Hematopoietic multipotent progenitor cell treated with erythropoietin and hydrocortisone succinate and interleukin-3 and kit ligand, for 8 days (in vitro differentiated cells): Measurements from ENCODE around the gene SAMD10.
A peak's percentile ranks its signal among the peaks of the same experiment; 100 is the strongest.

Experiments used
- DNase-seq: peaks from one replicate; pipeline ENCODE4 v3.0.0-alpha.2; 2015

Gene SAMD10

DNA sequence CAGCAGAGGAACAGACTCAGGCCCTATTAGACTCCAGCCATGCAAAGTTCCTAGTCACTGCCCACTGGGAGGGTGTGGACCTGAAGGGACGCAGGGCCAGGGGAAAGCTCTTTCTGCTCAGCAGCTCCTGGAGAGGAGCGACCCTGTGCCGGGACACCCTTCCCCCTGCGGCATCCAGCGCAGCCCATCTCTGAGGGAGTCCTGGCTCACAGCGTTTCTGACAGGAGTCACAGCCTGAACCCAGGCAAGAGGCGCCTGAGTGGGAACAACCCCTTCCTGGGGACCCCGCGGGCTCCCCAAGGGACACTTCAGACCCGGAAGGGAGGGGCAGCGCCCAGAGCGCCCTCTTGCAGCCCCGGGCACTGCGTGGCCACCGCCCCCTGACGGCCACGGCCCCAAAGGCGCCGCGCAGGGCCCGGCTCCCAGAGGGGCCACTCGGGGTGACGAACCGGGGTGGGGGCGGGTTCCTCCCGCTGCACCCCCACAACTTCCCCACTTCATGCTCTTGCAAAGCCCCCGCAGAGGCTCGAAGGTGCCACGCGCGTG, 24.1 kb downstream of the SAMD10 start:
- DNase-seq: peak; percentile 25

DNA sequence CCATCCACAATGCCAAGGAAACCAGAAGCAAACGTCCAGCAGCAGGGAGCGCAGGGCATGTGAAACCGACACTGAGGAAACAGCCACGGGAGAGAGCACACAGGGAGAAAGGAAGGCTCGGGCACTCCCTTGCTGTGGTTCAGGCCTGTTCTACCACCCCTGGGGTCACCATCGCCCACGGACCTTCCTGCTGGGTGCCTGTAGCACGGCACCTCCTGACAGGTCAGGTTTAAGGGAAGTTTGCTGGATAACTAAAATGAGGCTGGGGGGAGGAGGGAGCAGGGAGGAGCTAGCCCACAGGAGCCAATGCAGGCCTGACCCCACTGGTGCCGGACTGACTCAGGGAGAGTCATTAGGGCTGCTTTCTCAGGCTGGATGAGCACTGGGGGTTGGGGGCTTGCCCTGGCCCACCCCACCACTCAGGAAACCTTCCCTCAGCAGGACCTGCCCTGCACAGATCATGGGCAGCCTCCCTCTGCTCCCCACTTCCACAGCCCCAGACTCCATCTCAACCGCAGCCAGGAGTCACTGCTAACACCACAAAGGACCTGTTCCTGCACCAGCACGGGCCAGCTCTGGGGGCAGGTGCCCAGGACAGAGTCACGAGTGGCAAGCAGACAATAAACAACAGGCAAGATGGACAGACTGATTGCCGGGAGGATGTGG, 25.5 kb downstream of the SAMD10 start:
- no peak for DNase-seq

DNA sequence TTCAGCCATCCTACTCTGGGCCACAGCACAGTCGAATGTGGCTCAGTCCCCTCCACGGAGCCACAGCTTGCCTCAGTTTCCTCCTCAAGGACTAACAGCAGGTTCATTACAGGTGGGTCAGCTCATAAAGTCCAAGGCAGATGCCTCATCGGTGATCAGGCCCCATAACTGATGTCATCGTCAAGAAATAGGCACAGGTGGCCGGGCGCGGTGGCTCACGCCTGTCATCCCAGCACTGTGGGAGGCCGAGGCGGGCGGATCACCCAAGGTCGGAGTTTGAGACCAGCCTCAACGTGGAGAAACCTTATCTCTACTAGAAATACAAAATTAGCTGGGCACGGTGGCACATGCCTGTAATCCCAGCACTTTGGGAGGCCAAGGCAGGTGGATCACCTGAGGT, 26.7 kb downstream of the SAMD10 start:
- no peak for DNase-seq

DNA sequence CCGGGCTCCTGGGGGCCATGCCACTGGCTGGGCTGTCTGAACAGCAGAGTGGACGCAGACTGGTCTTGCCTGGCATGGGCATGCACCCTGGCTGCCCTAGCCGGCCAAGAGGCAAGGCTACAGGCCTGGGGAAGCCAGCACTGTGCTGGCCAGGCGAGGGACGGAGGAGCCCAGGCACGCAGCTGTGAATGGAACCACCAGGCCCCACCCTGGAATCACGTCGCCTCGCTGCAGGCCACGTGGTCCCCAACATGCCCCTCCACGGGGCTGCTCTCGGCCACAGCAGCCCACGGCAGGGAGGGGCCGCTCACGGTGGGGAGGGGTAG, 27.3 kb downstream of the SAMD10 start:
- DNase-seq: no peak

DNA sequence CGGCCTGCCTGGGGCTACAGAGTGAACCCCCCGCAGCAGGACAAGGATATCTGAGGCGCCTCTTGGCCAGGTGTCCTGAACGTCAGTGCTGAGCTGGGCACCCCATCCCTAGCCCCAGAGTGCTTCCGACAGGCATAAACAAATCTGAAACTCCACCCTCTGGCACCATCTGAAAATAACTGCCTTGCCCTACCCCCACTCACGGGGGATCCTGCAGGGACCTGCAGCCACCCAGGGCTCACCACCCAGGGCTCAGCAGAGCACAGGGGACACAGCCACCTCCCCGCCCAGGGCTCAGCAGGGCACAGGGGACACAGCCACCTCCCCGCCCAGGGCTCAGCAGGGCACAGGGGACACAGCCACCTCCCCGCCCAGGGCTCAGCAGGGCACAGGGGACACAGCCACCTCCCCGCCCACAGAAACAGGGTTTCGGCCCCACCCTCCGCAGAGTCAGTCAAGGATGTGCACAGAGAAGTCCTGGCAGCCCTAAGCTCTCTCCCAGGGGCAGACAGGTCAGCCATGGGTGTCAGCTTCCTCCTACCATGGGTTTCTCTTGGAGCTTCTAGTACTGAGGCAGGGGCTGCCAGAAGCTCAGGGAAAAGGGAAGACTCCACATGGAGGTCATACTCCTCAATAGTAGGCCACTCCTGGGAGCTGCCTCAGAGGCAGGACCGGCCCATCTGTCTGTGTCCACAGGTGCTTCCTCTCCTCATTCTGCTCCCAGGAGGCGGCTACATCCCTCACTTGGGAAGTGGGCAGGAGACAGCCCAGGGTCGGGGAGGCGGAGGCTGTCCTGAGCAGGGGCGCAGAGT, 27.8 kb downstream of the SAMD10 start:
- no peak for DNase-seq

- no peak for DNase-seq
Measured at GRCh38 chr20:63950701-63951397, 28.6 kb downstream of the SAMD10 start.

- DNase-seq: peak; percentile 11
Measured at GRCh38 chr20:63947638-63948456, 31.6 kb downstream of the SAMD10 start.

DNA sequence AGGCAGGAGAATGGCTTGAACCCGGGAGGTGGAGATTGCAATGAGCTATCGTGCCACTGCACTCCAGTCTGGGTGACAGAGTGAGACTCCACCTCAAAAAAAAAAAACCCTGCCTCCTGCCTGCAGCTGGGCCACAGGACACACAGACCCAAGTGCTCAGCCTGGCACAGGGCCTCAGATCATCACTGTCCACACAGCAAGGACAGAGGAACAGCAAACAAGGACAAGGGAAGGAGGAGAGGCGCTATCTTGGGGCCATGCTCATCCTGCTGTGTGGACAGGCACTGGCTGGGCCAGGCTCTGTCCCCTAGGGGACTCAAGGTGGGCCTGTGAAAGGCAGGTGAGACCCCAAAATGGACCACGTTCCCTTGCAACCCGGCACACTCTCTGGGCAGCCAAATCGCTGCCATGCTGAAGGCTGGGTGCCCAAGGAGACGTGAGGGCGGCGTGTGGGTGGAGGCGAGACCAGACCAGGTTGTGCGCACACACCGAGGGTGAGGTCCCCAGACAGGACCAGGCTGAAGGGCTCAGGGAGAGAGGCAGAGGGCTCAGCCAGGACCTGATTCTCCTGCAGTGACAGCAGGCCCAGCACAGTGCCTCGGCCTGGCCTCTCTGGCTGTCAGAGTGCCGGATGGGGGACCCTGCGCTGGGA, 32.3 kb downstream of the SAMD10 start:
- no peak for DNase-seq

- no peak for DNase-seq
Measured at GRCh38 chr20:63945921-63946920, 33.2 kb downstream of the SAMD10 start.

- DNase-seq: no peak
Measured at GRCh38 chr20:63945031-63945658, 34.3 kb downstream of the SAMD10 start.

DNA sequence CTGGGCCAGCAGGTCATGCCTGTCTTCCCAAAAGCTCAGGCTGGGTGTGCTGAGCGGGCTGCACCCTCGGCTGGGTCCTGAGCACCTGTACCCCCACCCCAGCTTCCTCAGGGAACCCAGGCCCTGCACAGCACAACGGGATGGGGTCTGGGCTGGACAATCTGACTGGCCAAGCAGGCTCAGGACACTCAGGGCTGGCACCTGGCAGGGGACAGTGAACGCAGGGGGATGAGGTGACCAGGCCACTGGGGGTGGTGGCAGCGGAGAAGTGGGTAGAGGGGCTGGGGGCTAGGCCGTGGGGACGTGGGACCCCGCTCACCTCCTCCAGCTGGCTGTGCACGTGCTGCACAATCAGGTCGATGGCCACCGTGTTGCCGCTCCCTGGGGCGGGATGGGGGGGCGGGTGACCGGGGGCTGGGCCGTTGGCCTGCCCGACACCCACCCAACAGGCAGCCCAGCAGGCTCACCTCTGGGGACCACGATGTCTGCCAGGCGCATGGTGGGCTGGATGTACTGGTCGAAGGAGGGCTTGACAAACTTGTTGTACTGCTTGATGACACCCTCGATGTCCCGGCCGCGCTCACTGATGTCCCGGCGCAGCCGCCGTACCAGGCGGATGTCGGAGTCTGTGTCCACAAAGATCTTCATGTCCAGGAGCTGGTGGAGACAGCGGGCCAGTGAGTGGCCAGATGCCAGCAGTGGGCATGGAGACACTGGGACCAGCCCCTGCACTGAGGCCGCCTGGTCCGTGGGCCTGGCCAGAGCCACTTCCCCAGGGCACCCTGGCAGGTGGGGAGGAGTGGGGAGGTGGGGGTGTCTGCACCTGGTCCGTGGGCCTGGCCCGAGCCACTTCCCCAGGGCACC, 35.1 kb downstream of the SAMD10 start:
- no peak for DNase-seq

DNA sequence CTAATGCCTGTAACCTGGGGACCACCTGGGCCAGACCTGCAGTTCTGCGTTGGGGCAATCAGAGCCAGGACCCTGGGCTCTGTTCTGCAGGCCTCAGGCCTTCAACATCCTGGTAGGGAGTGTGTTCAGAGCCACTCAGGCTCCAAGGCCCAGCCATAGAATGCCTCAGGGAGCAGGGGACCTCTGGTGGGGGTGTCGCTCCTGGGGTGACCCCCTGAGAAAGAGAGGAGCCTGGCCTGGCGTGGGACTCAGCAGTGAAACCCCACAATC, 35.7 kb downstream of the SAMD10 start:
- DNase-seq: no peak

GRCh38 chr20:63942969-63943807, 36.3 kb downstream of the SAMD10 start:
- DNase-seq: no peak

- no peak for DNase-seq
Measured at GRCh38 chr20:63942250-63942951, 37.0 kb downstream of the SAMD10 start.

- peak; percentile 84 for DNase-seq
Measured at GRCh38 chr20:63941282-63942081, 38.0 kb downstream of the SAMD10 start.

DNA sequence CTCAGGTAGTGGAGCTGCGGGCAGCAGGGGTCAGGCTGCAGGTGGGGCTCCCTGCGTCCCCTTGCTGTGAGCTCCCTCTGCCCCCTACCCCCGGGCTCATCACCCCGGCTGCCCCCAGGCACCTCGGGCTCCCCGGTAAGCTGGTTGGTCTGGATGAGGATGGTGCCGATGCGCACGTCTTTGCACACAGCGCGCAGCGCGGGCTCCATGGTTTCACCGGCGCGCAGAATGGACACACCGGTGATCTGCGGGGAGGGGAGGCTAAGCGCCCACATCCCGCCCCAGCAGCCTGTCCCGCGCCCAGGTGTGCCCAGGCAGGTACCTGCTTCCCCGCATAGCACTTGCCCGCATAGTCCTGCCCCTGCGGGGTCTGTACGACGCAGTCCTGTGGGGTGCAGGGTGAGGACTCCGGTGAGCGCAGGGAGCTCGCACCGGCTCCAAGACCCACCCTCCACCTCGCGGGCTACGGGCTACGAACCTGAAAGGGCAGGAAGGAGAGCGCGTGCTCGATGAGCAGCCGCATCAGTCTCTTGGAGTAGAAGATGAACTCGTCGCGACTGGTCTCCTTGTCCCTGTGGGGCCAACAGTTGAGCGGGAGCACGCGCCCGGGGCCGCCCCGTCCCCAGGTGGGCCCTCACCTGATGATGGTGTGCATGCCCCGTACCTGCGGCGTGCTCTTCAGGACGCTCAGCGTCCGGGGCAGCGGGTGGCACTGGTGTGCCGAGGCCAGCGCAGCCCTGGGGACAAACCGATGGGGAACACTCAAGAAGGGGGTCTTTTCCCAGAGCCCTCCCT, 38.8 kb downstream of the SAMD10 start:
- no peak for DNase-seq
